SK-N-DZ (cell line): Measurements from ENCODE around the gene RBM26.
"Not testable (repeated sequence)": the region's sequence is repeated elsewhere in the genome, so short reads cannot be mapped to it uniquely, and the experiment has no call there.

ENCODE experiments used
- DNase-seq: peaks from one replicate; pipeline ENCODE4 v3.0.0-alpha.2; 2015; ENCODE audit warnings: low spot score

The RBM26 gene

GRCh38 chr13:79385694-79386093 is 20.4 kb downstream of the RBM26 start:
- no peak for DNase-seq

GRCh38 chr13:79384022-79384610 is 21.9 kb downstream of the RBM26 start:
- no peak for DNase-seq

- DNase-seq = no peak
These were observed 23.3 kb downstream of the RBM26 start for GRCh38 chr13:79382545-79383275.

GRCh38 chr13:79380997-79381396 is 25.1 kb downstream of the RBM26 start:
- DNase-seq = no peak

GRCh38 chr13:79379274-79379673 is 26.8 kb downstream of the RBM26 start:
- DNase-seq = no peak

GRCh38 chr13:79376843-79377242 is 29.2 kb downstream of the RBM26 start:
- no peak for DNase-seq

- no peak for DNase-seq
These were observed 31.5 kb downstream of the RBM26 start for GRCh38 chr13:79374578-79374977.

GRCh38 chr13:79373916-79374315 is 32.1 kb downstream of the RBM26 start:
- DNase-seq = no peak

GRCh38 chr13:79369226-79369625 is 36.8 kb downstream of the RBM26 start:
- DNase-seq = no peak

GRCh38 chr13:79365981-79366380 is 40.1 kb downstream of the RBM26 start:
- DNase-seq = no peak

GRCh38 chr13:79361299-79361698 is 44.8 kb downstream of the RBM26 start:
- DNase-seq = no peak

GRCh38 chr13:79360095-79360494 is 46.0 kb downstream of the RBM26 start:
- no peak for DNase-seq

GRCh38 chr13:79359064-79359463 is 47.0 kb downstream of the RBM26 start:
- no peak for DNase-seq

- DNase-seq = no peak
These were observed 51.8 kb downstream of the RBM26 start for GRCh38 chr13:79354285-79354684.

GRCh38 chr13:79353693-79354092 is 52.4 kb downstream of the RBM26 start:
- no peak for DNase-seq

GRCh38 chr13:79352107-79352506 is 53.9 kb downstream of the RBM26 start:
- DNase-seq = no peak

- not testable (repeated sequence) for DNase-seq
These were observed 56.4 kb downstream of the RBM26 start for GRCh38 chr13:79349608-79350007.

GRCh38 chr13:79349011-79349410 is 57.0 kb downstream of the RBM26 start:
- DNase-seq = no peak

- no peak for DNase-seq
These were observed 59.6 kb downstream of the RBM26 start for GRCh38 chr13:79346300-79346914.

- DNase-seq = no peak
These were observed 64.9 kb downstream of the RBM26 start for GRCh38 chr13:79341202-79341601.

GRCh38 chr13:79340490-79340889 is 65.6 kb downstream of the RBM26 start:
- DNase-seq = no peak

GRCh38 chr13:79338343-79338742 is 67.7 kb downstream of the RBM26 start:
- no peak for DNase-seq

GRCh38 chr13:79336966-79337365 is 69.1 kb downstream of the RBM26 start:
- no peak for DNase-seq
